HL-60 (cell line): ENCODE results near the gene HTRA1.

Experiments used
- DNase-seq, 2 experiments: peaks; one replicate each; pipeline ENCODE4 v3.0.0-alpha.2; 2010 to 2020; ENCODE audit warnings: low read depth in 1 of 2, low spot score in 1 of 2
- H3K27ac ChIP-seq: fragments of 250-450 bp; sonication (Bioruptor Pico); replicated peaks from 2 replicates; pipeline ENCODE4 v1.5.1; 2020; ENCODE audit warnings: mild to moderate bottlenecking, moderate library complexity
- H3K27me3 ChIP-seq: fragments of 250-450 bp; sonication (Bioruptor Pico); 2 replicates; pipeline ENCODE4 v1.5.1; 2021; ENCODE audit warnings: mild to moderate bottlenecking, moderate library complexity; ENCODE audit not compliant: insufficient read depth, poor library complexity, severe bottlenecking
- H3K4me3 ChIP-seq: replicated peaks from 2 replicates; pipeline ENCODE4 v1.5.1; 2011; ENCODE audit warnings: mild to moderate bottlenecking, control low read depth, low read length; ENCODE audit not compliant: insufficient read depth
- CTCF ChIP-seq: IDR thresholded peaks from one replicate; pipeline ENCODE4 v1.5.1; 2011; ENCODE audit warnings: low read length, control low read depth, inconsistent platforms; ENCODE audit not compliant: insufficient read depth
- GABPA ChIP-seq: IDR thresholded peaks from 2 replicates; pipeline ENCODE4 v1.6.1; 2012; ENCODE audit warnings: low read depth
- POLR2AphosphoS5 ChIP-seq: IDR thresholded peaks from 2 replicates; pipeline ENCODE4 v1.6.1; 2012; ENCODE audit warnings: low read depth
- REST ChIP-seq: IDR thresholded peaks from 2 replicates; pipeline ENCODE4 v1.6.1; 2012; ENCODE audit warnings: low read depth; ENCODE audit not compliant: insufficient replicate concordance
- SPI1 ChIP-seq: IDR thresholded peaks from 2 replicates; pipeline ENCODE4 v1.6.1; 2012; ENCODE audit warnings: low read depth, mild to moderate bottlenecking, borderline replicate concordance

The HTRA1 gene

GRCh38 chr10:122557516-122557915 lies 96.2 kb downstream of the HTRA1 start:
- H3K27ac ChIP-seq = no peak overlapping the region
- no peak overlapping the region for H3K4me3 ChIP-seq
- H3K27me3 ChIP-seq = peaks cover 11% of the 10 kb centered on the region
- no peak for TF ChIP-seq CTCF
- no peak for TF ChIP-seq POLR2AphosphoS5
- no peak for TF ChIP-seq REST
- TF ChIP-seq GABPA = no peak
- no peak for TF ChIP-seq SPI1
- DNase-seq = no peak

GRCh38 chr10:122558452-122558851 lies 97.1 kb downstream of the HTRA1 start:
- DNase-seq = no peak
- no peak for TF ChIP-seq CTCF
- TF ChIP-seq POLR2AphosphoS5 = no peak
- TF ChIP-seq REST = no peak
- no peak for TF ChIP-seq SPI1
- TF ChIP-seq GABPA = no peak
- H3K4me3 ChIP-seq = no peak overlapping the region
- H3K27ac ChIP-seq = no peak overlapping the region
- H3K27me3 ChIP-seq = peaks cover 11% of the 10 kb centered on the region

- no peak for TF ChIP-seq CTCF
- no peak for TF ChIP-seq REST
- no peak for TF ChIP-seq POLR2AphosphoS5
- TF ChIP-seq SPI1 = no peak
- no peak for TF ChIP-seq GABPA
Observed at GRCh38 chr10:122559228-122559627, 97.9 kb downstream of the HTRA1 start.

More at GRCh38 chr10:122559228-122559627, 97.9 kb downstream of the HTRA1 start:
- Histone ChIP-seq H3K4me3 (no peak overlapping the region), H3K27me3 (peaks cover 14% of the 10 kb centered on the region), H3K27ac (no peak overlapping the region)
- no peak for DNase-seq
